Lower lobe of right lung (tissue), 2 donors: Measurements from ENCODE around the gene MAGI2. TPM values are rescaled to one million over a fixed set of nuclear protein-coding genes. Genes with fewer than 3 reads are reported as not detected.

Experiments used
- ATAC-seq, 2 donors: fragments of 200-7000 bp; cut with Tn5 transposase; one replicate each; pipeline ENCODE4 v1.9.1; 2020 to 2022; ENCODE audit warnings: mild to moderate bottlenecking in 2 of 2, moderate library complexity in 2 of 2
- DNase-seq: peaks from one replicate; pipeline ENCODE4 v3.0.0-alpha.2; 2020
- H3K27ac ChIP-seq: fragments of 200-600 bp; one replicate; pipeline ENCODE4 v1.8.0; 2022
- H3K27me3 ChIP-seq: fragments of 200-600 bp; one replicate; pipeline ENCODE4 v1.8.0; 2022; ENCODE audit warnings: low read depth
- H3K36me3 ChIP-seq: fragments of 200-600 bp; one replicate; pipeline ENCODE4 v1.8.0; 2022; ENCODE audit warnings: mild to moderate bottlenecking
- H3K4me1 ChIP-seq: fragments of 200-600 bp; one replicate; pipeline ENCODE4 v1.8.0; 2022
- H3K4me3 ChIP-seq: fragments of 200-600 bp; one replicate; pipeline ENCODE4 v1.8.0; 2022; ENCODE audit warnings: mild to moderate bottlenecking
- H3K9me3 ChIP-seq: fragments of 200-600 bp; one replicate; pipeline ENCODE4 v1.8.0; 2022
- intact Hi-C: fragments of 100-400 bp; cut with DNase I; formaldehyde crosslinking; loops from one replicate; pipeline ENCODE4 v1.11.0; 2022
- total RNA-seq: library from RNA; stranded (reverse); fragmentation: NEBNext Ultra II Directional; extraction: Animal tissue kit (Norgen Biotek cat#: 25700); gene quantifications from one replicate; pipeline ENCODE4 v1.2.1, GENCODE V29; 2021
- TF ChIP-seq, protein P1 (sequence below): fragments of 200-600 bp; IDR thresholded peaks from one replicate; pipeline ENCODE4 v1.8.0; 2022; ENCODE audit warnings: antibody characterized with exemption, mild to moderate bottlenecking
- donor health status: DM: no; HTN: yes; CAD: no; lungs with severe emphysema.

Gene MAGI2
- total RNA-seq, 1 donor from 2014 or later: 15.3 TPM

DNA sequence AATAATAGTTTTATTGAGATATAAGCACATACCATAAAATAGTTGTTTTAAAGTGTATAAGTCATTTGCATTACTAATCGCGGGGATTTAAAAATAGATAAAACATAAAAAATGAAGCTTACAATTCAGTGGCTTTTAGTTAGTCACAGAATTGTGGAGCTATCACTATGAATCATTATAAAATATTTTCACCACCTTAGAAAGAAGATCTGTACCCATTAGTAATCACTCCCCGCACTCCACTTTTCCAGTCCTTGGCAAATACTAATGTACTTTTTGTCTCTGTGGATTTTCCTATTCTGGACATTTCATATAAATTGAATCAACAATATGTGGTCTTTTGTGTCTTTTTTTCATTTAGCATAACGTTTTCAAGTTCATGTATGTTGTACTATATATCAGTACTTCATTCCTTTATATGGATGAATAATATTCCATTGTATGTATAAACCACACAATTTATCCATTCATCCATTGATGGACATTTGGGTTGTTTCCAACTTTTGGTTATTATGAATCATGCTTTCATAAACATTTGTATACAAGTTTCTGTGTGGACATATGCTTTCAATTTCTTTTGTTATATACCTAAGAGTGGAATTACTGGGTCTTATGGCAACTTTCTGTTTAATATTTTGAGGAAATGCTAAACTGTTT, 162.5 kb downstream of the MAGI2 start:
- Histone ChIP-seq H3K4me3 (no peak overlapping the region), H3K27me3 (no peaks in the 10 kb centered on the region), H3K9me3 (no peaks in the 10 kb centered on the region), H3K4me1 (no peaks in the 10 kb centered on the region), H3K36me3 (no peaks in the 10 kb centered on the region), H3K27ac (no peak overlapping the region)
- intact Hi-C loops: no loop called here
- TF ChIP-seq, protein P1, sequence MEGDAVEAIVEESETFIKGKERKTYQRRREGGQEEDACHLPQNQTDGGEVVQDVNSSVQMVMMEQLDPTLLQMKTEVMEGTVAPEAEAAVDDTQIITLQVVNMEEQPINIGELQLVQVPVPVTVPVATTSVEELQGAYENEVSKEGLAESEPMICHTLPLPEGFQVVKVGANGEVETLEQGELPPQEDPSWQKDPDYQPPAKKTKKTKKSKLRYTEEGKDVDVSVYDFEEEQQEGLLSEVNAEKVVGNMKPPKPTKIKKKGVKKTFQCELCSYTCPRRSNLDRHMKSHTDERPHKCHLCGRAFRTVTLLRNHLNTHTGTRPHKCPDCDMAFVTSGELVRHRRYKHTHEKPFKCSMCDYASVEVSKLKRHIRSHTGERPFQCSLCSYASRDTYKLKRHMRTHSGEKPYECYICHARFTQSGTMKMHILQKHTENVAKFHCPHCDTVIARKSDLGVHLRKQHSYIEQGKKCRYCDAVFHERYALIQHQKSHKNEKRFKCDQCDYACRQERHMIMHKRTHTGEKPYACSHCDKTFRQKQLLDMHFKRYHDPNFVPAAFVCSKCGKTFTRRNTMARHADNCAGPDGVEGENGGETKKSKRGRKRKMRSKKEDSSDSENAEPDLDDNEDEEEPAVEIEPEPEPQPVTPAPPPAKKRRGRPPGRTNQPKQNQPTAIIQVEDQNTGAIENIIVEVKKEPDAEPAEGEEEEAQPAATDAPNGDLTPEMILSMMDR: no peak
- DNase-seq: no peak
- ATAC-seq: no peak

DNA sequence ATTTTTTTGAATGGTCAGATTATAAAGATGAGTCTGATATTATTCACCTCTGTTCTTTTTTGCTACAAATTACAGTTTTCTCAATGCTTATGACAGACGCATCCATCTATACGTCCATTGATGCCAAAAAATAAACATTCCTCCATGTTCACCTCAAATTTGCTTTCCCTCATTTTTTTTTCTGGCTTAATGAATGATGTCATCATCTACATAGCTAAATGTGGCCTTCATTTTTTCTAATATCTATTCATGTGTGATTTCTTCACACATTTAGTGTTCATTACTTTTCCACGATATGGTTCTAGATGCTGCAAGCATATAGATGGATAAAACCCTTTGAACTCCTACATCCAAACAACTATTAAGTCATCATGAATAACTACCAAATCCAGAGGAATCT, 163.1 kb downstream of the MAGI2 start:
- DNase-seq: no peak
- no peaks in the 10 kb centered on the region for H3K27me3 ChIP-seq
- intact Hi-C loops: no loop called here
- TF ChIP-seq, protein P1: no peak
- no peaks in the 10 kb centered on the region for H3K9me3 ChIP-seq
- H3K36me3 ChIP-seq: no peaks in the 10 kb centered on the region
- no peak overlapping the region for H3K4me3 ChIP-seq
- no peak for ATAC-seq
- H3K27ac ChIP-seq: no peak overlapping the region
- no peaks in the 10 kb centered on the region for H3K4me1 ChIP-seq

DNA sequence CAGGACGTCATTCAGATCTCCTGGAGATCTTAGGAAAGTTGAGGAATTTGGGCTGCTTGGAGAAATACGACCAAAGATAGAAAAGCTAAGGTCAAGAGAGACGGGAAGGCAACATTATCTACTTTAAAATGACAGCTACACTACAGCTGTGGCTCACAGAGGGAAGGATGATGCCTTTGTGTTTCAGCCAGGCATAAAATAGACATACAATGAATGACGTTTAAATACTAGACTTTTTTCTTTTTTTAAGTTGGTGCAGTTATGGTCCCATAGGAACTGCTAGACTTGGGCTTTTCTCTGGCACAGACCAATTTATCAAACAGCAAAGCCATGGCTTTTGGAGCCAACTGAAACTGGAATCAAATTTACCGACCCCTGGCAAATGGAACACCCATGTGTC, 164.8 kb downstream of the MAGI2 start:
- intact Hi-C loops: no loop called here
- DNase-seq (no peak), ATAC-seq (no peak)
- Histone ChIP-seq H3K27me3 (no peaks in the 10 kb centered on the region), H3K9me3 (no peaks in the 10 kb centered on the region), H3K36me3 (no peaks in the 10 kb centered on the region), H3K4me1 (no peaks in the 10 kb centered on the region), H3K27ac (no peak overlapping the region), H3K4me3 (no peak overlapping the region)
- TF ChIP-seq, protein P1: no peak

DNA sequence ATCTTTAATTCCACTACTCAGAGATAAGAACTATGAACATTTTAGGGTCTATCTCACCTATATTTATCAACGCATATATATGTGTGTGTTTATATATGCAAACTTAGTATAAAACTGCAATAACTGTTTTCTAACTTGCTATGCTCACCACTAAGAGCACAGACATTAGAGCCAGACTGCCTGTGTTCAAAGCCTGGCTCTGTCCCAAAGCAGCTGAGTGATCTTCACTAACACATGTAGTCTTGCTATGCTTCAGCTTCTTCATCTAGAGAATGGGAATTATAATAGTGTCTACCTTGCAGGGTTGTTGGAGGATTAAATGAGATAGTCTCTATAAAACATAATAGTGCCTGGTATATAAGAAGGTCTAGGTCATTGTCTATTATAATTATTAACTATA, 165.5 kb downstream of the MAGI2 start:
- no peak for DNase-seq
- ATAC-seq: no peak

DNA sequence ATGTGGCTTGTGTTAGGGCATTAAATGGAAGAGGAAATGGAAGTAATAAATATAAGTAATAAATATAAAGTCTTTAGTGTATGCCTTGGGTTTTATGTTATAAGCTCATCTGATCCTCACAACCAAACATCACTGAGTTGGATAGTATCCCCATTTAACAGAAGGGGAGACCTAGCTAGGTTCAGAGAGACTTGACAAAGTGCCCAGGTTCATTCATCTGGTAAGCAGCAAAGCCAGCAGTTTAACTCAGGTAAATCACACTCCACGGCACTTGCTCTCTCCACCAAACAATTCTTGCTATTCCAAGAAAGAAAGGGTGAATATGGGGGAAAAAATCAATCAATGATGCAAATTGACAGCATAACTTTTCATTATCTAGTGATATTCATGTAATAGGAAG, 167.3 kb downstream of the MAGI2 start:
- Histone ChIP-seq H3K36me3 (no peaks in the 10 kb centered on the region), H3K4me1 (no peaks in the 10 kb centered on the region), H3K4me3 (no peak overlapping the region), H3K9me3 (no peaks in the 10 kb centered on the region), H3K27me3 (no peaks in the 10 kb centered on the region), H3K27ac (no peak overlapping the region)
- intact Hi-C loops: no loop called here
- TF ChIP-seq, protein P1: no peak
- DNase-seq: no peak
- ATAC-seq: no peak

More for the DNA sequence above, 165.5 kb downstream of the MAGI2 start:
- Histone ChIP-seq H3K27me3 (no peaks in the 10 kb centered on the region), H3K9me3 (no peaks in the 10 kb centered on the region), H3K27ac (no peak overlapping the region), H3K36me3 (no peaks in the 10 kb centered on the region), H3K4me1 (no peaks in the 10 kb centered on the region), H3K4me3 (no peak overlapping the region)
- TF ChIP-seq, protein P1: no peak
- intact Hi-C loops: no loop called here
